SK-N-SH treated with all-trans-retinoic acid at 6 μM for 48 hours (cell line): Measurements from ENCODE around the gene FRYL.

Source experiments
- ATAC-seq: fragments of 200-7000 bp; cut with Tn5 transposase; 3 replicates; pipeline ENCODE4 v1.9.1; 2020; ENCODE audit warnings: mild to moderate bottlenecking, moderate library complexity
- ARNTL ChIP-seq: fragments of 450-650 bp; formaldehyde crosslinking; IDR thresholded peaks from 2 replicates; pipeline ENCODE4 v1.5.0; 2020; ENCODE audit warnings: low read depth, mild to moderate bottlenecking, moderate library complexity, borderline replicate concordance
- BACH2 ChIP-seq: fragments of 250-450 bp; sonication (Bioruptor Pico); IDR thresholded peaks from 2 replicates; pipeline ENCODE4 v1.9.0; 2021; ENCODE audit warnings: mild to moderate bottlenecking, borderline replicate concordance
- CSDC2 ChIP-seq: fragments of 250-450 bp; sonication (Bioruptor Pico); IDR thresholded peaks from 2 replicates; pipeline ENCODE4 v1.5.0; 2020; ENCODE audit warnings: mild to moderate bottlenecking, moderate library complexity
- CSRNP3 ChIP-seq: fragments of 250-450 bp; sonication (Bioruptor Pico); IDR thresholded peaks from 2 replicates; pipeline ENCODE4 v1.5.1; 2021; ENCODE audit warnings: mild to moderate bottlenecking, moderate library complexity
- ESRRG ChIP-seq: fragments of 250-450 bp; sonication (Bioruptor Pico); IDR thresholded peaks from 2 replicates; pipeline ENCODE4 v1.6.1; 2021; ENCODE audit warnings: mild to moderate bottlenecking
- GLIS3 ChIP-seq: fragments of 250-450 bp; sonication (Bioruptor Pico); IDR thresholded peaks from 2 replicates; pipeline ENCODE4 v1.5.0; 2020; ENCODE audit warnings: mild to moderate bottlenecking, moderate library complexity
- ISL1 ChIP-seq: fragments of 250-450 bp; sonication (Bioruptor Pico); IDR thresholded peaks from 2 replicates; pipeline ENCODE4 v2.1.2; 2022; ENCODE audit warnings: mild to moderate bottlenecking, moderate library complexity
- OSR1 ChIP-seq: fragments of 250-450 bp; sonication (Bioruptor Pico); IDR thresholded peaks from 2 replicates; pipeline ENCODE4 v1.8.0; 2022; ENCODE audit warnings: moderate library complexity, mild to moderate bottlenecking, inconsistent platforms
- PATZ1 ChIP-seq: fragments of 250-450 bp; sonication (Bioruptor Pico); IDR thresholded peaks from 2 replicates; pipeline ENCODE4 v1.8.0; 2020; ENCODE audit warnings: mild to moderate bottlenecking, moderate library complexity, borderline replicate concordance
- PPARA ChIP-seq: fragments of 250-450 bp; sonication (Bioruptor Pico); IDR thresholded peaks from 2 replicates; pipeline ENCODE4 v1.5.0; 2020; ENCODE audit warnings: mild to moderate bottlenecking, borderline replicate concordance
- RARB ChIP-seq: fragments of 250-450 bp; sonication (Bioruptor Pico); IDR thresholded peaks from 2 replicates; pipeline ENCODE4 v1.8.0; 2021; ENCODE audit warnings: mild to moderate bottlenecking, moderate library complexity
- SNAI2 ChIP-seq: fragments of 250-450 bp; sonication (Bioruptor Pico); IDR thresholded peaks from 2 replicates; pipeline ENCODE4 v1.5.0; 2020; ENCODE audit warnings: mild to moderate bottlenecking, moderate library complexity
- TCF4 ChIP-seq: fragments of 250-450 bp; sonication (Bioruptor Pico); IDR thresholded peaks from 2 replicates; pipeline ENCODE4 v1.8.0; 2021; ENCODE audit warnings: mild to moderate bottlenecking, moderate library complexity, borderline replicate concordance
- TOX ChIP-seq: fragments of 250-450 bp; sonication (Bioruptor Pico); IDR thresholded peaks from 2 replicates; pipeline ENCODE4 v1.8.0; 2021; ENCODE audit warnings: mild to moderate bottlenecking, moderate library complexity, borderline replicate concordance
- ZC3H10 ChIP-seq: fragments of 250-450 bp; sonication (Bioruptor Pico); IDR thresholded peaks from 2 replicates; pipeline ENCODE4 v1.5.1; 2021; ENCODE audit warnings: mild to moderate bottlenecking, moderate library complexity
- ZFP3 ChIP-seq: fragments of 250-450 bp; sonication (Bioruptor Pico); IDR thresholded peaks from 2 replicates; pipeline ENCODE4 v1.5.0; 2020; ENCODE audit warnings: mild to moderate bottlenecking, moderate library complexity
- ZFP30 ChIP-seq: fragments of 450-650 bp; formaldehyde crosslinking; IDR thresholded peaks from 2 replicates; pipeline ENCODE4 v1.5.0; 2022; ENCODE audit warnings: mild to moderate bottlenecking, moderate library complexity
- ZNF565 ChIP-seq: fragments of 450-650 bp; formaldehyde crosslinking; conservative IDR thresholded peaks from 2 replicates; pipeline ENCODE4 v1.5.0; 2020; ENCODE audit warnings: low read depth, mild to moderate bottlenecking, moderate library complexity
- ZNF70 ChIP-seq: fragments of 450-650 bp; formaldehyde crosslinking; IDR thresholded peaks from 2 replicates; pipeline ENCODE4 v1.5.0; 2020; ENCODE audit warnings: mild to moderate bottlenecking, moderate library complexity
- ZNF8 ChIP-seq: fragments of 450-650 bp; formaldehyde crosslinking; IDR thresholded peaks from 2 replicates; pipeline ENCODE4 v1.5.0; 2020; ENCODE audit warnings: mild to moderate bottlenecking, moderate library complexity
- TF ChIP-seq, protein P1 (sequence below): fragments of 250-450 bp; sonication (Bioruptor Pico); IDR thresholded peaks from 2 replicates; pipeline ENCODE4 v1.5.1; 2020; ENCODE audit warnings: low read depth, mild to moderate bottlenecking, moderate library complexity
- TF ChIP-seq, protein P2 (sequence below): fragments of 250-450 bp; sonication (Bioruptor Pico); IDR thresholded peaks from 2 replicates; pipeline ENCODE4 v1.8.0; 2021; ENCODE audit warnings: low read depth, mild to moderate bottlenecking, moderate library complexity, borderline replicate concordance

The FRYL gene

DNA sequence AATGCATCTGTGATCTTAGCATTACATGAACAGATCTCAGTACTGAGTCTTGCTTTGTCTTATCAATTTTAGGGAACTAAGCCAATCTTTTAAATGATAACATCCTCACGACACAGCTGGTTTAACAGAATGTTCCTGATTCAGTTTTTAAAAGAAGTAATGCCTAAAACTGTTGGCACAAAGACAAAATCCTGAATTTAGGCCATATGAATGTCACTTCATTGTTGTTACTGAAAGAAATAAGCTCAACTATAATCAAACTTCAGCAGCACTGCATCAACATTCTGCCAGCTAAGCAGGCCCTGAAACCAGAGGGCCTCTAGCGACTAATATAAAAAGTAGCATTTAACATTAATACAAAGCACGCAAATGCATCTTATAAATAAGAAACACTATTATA, 130.6 kb downstream of the FRYL start:
- no peak for ATAC-seq
- TF ChIP-seq ARNTL (CRISPR knock-in tag) (no peak), RARB (CRISPR knock-in tag) (no peak), ESRRG (CRISPR knock-in tag) (no peak), ZNF565 (no peak), ZC3H10 (CRISPR knock-in tag) (no peak), ZNF70 (CRISPR knock-in tag) (no peak), TOX (CRISPR knock-in tag) (no peak), ZNF8 (CRISPR knock-in tag) (no peak), PPARA (CRISPR knock-in tag) (no peak)
- TF ChIP-seq, protein P1, sequence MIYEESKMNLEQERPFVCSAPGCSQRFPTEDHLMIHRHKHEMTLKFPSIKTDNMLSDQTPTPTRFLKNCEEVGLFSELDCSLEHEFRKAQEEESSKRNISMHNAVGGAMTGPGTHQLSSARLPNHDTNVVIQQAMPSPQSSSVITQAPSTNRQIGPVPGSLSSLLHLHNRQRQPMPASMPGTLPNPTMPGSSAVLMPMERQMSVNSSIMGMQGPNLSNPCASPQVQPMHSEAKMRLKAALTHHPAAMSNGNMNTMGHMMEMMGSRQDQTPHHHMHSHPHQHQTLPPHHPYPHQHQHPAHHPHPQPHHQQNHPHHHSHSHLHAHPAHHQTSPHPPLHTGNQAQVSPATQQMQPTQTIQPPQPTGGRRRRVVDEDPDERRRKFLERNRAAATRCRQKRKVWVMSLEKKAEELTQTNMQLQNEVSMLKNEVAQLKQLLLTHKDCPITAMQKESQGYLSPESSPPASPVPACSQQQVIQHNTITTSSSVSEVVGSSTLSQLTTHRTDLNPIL (CRISPR knock-in tag), result no peak
- TF ChIP-seq, all 23 proteins: peak for 0

DNA sequence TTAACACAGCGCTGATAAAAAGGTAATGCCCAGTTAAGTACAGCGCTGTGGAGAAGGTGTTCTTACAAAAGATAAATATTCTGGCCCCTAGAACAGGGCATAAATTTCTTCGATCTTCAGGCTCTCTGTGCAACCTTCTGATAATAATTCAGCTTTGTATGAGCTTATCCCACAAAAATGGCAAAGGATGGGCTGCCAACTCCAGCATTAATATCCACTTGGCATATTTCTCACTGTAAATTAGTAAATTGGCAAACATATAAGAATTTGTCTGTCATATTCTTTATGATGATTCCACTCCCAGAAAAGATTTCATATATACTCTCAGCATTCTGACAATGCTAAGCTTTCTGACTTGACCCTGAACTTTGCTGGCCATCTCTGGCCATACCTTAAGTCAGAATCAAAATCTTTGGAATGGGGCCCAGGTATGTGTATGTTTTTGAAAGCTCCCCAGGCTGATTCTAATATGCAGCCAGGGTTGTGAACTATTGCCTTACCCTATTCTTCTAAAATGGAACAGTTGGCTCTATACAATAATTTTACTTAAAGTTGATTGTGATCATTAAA, 134.8 kb downstream of the FRYL start:
- TF ChIP-seq ISL1 (CRISPR knock-in tag) (peak; percentile 92), CSDC2 (CRISPR knock-in tag) (0 out of 2 replicates have a peak, but pooled peaks have one; percentile 34), PATZ1 (CRISPR knock-in tag) (no peak), GLIS3 (CRISPR knock-in tag) (0 out of 2 replicates have a peak, but pooled peaks have one; percentile 56)
- peak; percentile 82 for ATAC-seq

DNA sequence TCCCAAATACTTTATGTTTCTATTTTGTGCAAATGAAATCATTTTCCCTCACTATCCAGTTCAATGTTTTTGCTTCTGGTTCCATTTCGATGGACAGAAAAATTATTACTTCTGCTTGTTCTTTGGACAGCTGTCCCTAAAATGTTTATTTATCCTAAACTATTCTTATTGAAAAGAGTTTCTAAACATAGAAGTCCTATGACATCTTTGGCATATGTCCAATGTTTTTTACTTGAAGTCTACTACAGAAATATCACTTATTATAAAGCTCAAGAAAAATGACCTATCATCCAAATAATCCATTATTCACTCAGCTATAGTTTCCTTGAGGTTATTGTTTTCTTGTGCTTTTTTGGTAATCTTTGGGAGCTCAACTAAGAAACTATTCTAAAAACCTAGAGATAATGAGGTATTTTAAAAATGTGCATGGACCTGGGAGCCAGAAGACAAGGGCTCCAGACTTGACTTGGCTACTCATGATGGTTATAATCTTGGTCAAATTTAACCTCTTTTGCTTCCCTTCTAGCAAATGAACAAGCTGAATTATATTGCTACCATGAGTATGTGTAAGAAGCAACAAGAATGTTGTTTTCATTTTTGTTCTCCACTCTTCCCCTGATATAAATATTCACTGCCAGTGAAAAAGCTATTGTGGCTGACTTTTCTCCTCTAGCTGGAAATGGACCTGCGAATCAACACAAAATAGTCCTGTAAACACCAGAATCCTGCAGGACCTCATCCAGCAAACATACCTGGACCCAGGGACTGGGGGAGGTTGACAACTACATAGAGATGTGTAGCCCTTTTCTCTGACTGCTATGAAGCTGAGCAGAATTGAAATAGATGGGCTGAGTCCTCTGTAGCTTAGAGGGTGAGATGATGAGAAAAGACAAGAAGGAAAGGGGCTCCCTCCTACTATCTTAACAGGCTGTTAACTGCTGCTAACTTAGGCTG, 137.4 kb downstream of the FRYL start:
- ATAC-seq, result no peak; the same call in 2 of the 3 replicates
- TF ChIP-seq ZC3H10 (CRISPR knock-in tag), result no peak
- TF ChIP-seq, protein P2, sequence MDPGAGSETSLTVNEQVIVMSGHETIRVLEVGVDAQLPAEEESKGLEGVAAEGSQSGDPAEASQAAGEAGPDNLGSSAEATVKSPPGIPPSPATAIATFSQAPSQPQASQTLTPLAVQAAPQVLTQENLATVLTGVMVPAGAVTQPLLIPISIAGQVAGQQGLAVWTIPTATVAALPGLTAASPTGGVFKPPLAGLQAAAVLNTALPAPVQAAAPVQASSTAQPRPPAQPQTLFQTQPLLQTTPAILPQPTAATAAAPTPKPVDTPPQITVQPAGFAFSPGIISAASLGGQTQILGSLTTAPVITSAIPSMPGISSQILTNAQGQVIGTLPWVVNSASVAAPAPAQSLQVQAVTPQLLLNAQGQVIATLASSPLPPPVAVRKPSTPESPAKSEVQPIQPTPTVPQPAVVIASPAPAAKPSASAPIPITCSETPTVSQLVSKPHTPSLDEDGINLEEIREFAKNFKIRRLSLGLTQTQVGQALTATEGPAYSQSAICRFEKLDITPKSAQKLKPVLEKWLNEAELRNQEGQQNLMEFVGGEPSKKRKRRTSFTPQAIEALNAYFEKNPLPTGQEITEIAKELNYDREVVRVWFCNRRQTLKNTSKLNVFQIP (CRISPR knock-in tag), result no peak
- no peak for TF ChIP-seq PPARA (CRISPR knock-in tag)
- no peak for TF ChIP-seq ZFP30 (CRISPR knock-in tag)
- no peak for TF ChIP-seq TOX (CRISPR knock-in tag)
- TF ChIP-seq, protein P1 (CRISPR knock-in tag), result no peak
- TF ChIP-seq CSRNP3 (CRISPR knock-in tag), result no peak
- TF ChIP-seq ARNTL (CRISPR knock-in tag), result no peak
- no peak for TF ChIP-seq CSDC2 (CRISPR knock-in tag)
- no peak for TF ChIP-seq TCF4 (CRISPR knock-in tag)
- TF ChIP-seq GLIS3 (CRISPR knock-in tag), result no peak
- TF ChIP-seq SNAI2 (CRISPR knock-in tag), result no peak
- no peak for TF ChIP-seq PATZ1 (CRISPR knock-in tag)
- TF ChIP-seq BACH2 (CRISPR knock-in tag), result no peak
- TF ChIP-seq ZFP3 (CRISPR knock-in tag), result no peak
- no peak for TF ChIP-seq ZNF565
- TF ChIP-seq ESRRG (CRISPR knock-in tag), result no peak
- no peak for TF ChIP-seq OSR1
